Stimulated activated naive B cell treated with anti-CD40 and anti-IgM and Interleukin-4, amounts not matched to agents 10 μg/mL and 1 μg/mL and 100 μg/mL, for 72 hours (primary cell): ENCODE measurements around the gene ST7.

ENCODE experiments used
- ATAC-seq, 2 donors: fragments of 150-1000 bp; cut with Tn5 transposase; replicated peaks; 2 replicates each; pipeline ENCODE4 v1.10.0; 2021; ENCODE audit warnings: moderate library complexity in 1 of 2
- DNase-seq: peaks from one replicate; pipeline ENCODE4 v3.0.0; 2021
- H3K27ac Mint-ChIP-seq: one replicate; pipeline ENCODE4 v1.8.0; 2022; ENCODE audit warnings: mild to moderate bottlenecking, mixed read lengths
- H3K27me3 Mint-ChIP-seq, 2 donors: one replicate each; pipeline ENCODE4 v1.8.0; 2022; ENCODE audit warnings: mixed read lengths in 2 of 2
- H3K36me3 Mint-ChIP-seq, 2 donors: one replicate each; pipeline ENCODE4 v1.8.0; 2022; ENCODE audit warnings: mixed read lengths in 2 of 2, mild to moderate bottlenecking in 1 of 2
- H3K4me1 Mint-ChIP-seq, 2 donors: one replicate each; pipeline ENCODE4 v1.8.0; 2022; ENCODE audit warnings: mixed read lengths in 2 of 2, mild to moderate bottlenecking in 1 of 2
- H3K4me3 Mint-ChIP-seq, 2 donors: one replicate each; pipeline ENCODE4 v1.8.0; 2022; ENCODE audit warnings: mild to moderate bottlenecking in 2 of 2, mixed read lengths in 2 of 2, moderate library complexity in 1 of 2
- H3K9me3 Mint-ChIP-seq, 2 donors: one replicate each; pipeline ENCODE4 v1.8.0; 2022; ENCODE audit warnings: mixed read lengths in 2 of 2, mild to moderate bottlenecking in 1 of 2

ST7 gene

DNA sequence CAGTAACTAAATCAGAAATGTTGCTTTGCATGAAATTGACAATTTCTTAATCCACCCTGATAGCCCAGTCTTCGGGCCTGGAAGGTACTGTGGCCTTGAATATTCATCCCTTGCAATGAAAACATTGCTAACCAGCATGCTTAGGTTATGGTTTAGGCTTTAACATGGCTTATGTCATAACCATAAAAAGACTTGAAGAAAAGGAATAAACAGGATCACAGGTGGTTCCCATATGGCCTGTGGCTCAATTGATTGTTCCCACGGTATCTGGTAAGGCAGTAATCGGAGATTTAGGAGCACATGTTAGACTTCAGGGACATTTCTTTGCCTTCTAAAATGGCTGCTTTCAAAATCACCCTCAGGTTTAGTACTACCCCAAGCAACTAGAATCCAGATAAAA lies 139.5 kb downstream of the ST7 start:
- Mint-ChIP-seq H3K27me3 (peaks cover 0 to 5% of the 10 kb centered on the region in 2 donors), H3K36me3 (no peaks in the 10 kb centered on the region), H3K4me1 (peaks cover 2 to 3% of the 10 kb centered on the region in 2 donors), H3K9me3 (no peaks in the 10 kb centered on the region), H3K4me3 (no peak overlapping the region), H3K27ac (no peak overlapping the region)
- ATAC-seq, result no peak
- DNase-seq, result no peak

DNA sequence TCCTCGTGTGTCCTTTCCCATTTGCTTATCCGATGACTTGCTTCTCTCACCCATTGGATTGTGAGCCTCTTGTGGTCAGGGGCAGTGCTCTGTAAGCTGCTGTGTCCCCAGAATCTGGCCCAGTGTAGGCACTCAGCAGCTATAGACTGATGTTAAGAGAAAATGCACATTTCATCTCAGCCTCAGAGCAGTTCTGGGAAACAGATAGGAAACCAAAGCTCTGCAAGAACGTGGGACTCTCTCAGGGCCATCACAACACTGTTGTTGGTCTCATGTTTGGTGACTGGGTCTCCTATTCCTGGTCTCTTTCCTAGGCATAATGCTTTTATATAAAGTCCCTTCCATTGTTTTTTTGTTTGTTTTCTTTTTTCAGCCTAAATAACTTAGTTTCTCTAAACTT lies 141.2 kb downstream of the ST7 start:
- no peaks in the 10 kb centered on the region for H3K36me3 Mint-ChIP-seq
- no peaks in the 10 kb centered on the region for H3K9me3 Mint-ChIP-seq
- no peak overlapping the region for H3K4me3 Mint-ChIP-seq
- DNase-seq (no peak), ATAC-seq (no peak)
- H3K27me3 Mint-ChIP-seq, result peaks cover 0 to 10% of the 10 kb centered on the region in 2 donors
- no peak overlapping the region for H3K27ac Mint-ChIP-seq
- no peaks in the 10 kb centered on the region for H3K4me1 Mint-ChIP-seq

DNA sequence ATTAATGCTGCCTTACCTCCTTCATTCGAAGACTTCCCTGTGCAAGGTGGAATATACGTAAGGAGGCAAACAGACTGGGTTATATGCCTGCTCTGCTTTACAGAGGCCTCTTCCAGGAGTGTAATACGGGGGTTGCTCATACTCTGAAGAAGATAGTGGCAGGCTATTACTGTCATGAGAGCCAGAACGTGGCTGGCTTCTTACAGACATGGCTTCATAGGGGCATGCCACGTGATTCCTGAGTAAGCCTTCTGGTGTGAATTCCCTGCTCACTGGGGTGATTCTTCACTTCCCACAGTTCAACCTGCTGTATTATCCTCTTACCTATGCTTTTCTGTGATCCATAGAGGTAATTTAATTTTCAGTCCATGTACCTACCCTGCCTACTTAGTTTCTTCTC lies 141.8 kb downstream of the ST7 start:
- no peak for DNase-seq
- H3K4me1 Mint-ChIP-seq, result no peaks in the 10 kb centered on the region
- H3K27ac Mint-ChIP-seq, result no peak overlapping the region
- peaks cover 0 to 10% of the 10 kb centered on the region in 2 donors for H3K27me3 Mint-ChIP-seq
- no peak overlapping the region for H3K4me3 Mint-ChIP-seq
- H3K9me3 Mint-ChIP-seq, result no peaks in the 10 kb centered on the region
- H3K36me3 Mint-ChIP-seq, result no peaks in the 10 kb centered on the region
- no peak for ATAC-seq

DNA sequence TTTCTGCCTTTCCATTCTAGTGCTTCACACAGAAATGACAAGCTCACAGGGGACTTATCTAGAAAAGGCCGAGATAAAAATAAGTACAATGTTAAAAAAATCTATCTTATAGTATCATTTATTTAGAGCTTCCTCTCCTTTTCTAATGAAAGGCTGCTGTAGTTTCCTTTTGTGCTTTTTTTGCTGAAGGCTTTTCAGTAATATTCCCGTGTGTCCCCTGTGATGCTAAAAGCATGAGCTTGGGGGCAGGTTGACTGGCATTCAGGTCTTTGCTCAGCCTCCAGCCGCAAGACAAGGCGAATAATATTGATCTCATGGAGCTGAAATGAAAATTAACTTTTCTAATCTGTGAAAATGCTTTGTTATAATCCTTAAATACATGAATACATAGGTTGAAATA lies 143.0 kb downstream of the ST7 start:
- H3K9me3 Mint-ChIP-seq, result no peaks in the 10 kb centered on the region
- no peak overlapping the region for H3K27ac Mint-ChIP-seq
- no peaks in the 10 kb centered on the region for H3K36me3 Mint-ChIP-seq
- DNase-seq, result no peak
- peaks cover 0 to 4% of the 10 kb centered on the region in 2 donors for H3K27me3 Mint-ChIP-seq
- ATAC-seq, result no peak
- no peak overlapping the region for H3K4me3 Mint-ChIP-seq
- H3K4me1 Mint-ChIP-seq, result no peaks in the 10 kb centered on the region

DNA sequence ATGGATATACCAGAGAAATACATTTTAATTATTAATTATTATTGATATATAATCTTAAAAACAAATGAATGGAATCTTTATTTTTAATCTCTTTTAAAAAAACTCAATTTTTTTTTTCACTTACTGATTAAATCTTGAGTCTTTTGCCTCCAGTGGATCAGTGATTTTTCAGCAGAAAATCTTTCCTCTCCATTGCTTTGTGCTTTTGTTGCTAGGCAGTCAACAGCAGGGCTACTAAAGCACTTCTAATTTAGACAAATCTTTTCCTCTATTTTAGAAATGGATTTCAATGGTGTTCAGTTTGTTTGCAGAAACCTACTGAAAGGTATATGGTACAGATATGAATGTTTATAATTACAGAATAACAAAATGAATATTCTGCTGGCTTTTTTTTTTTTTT lies 143.6 kb downstream of the ST7 start:
- H3K27ac Mint-ChIP-seq, result no peak overlapping the region
- H3K4me1 Mint-ChIP-seq, result no peaks in the 10 kb centered on the region
- DNase-seq, result no peak
- H3K4me3 Mint-ChIP-seq, result no peak overlapping the region
- H3K9me3 Mint-ChIP-seq, result no peaks in the 10 kb centered on the region
- no peak for ATAC-seq
- H3K36me3 Mint-ChIP-seq, result no peaks in the 10 kb centered on the region
- peaks cover 0 to 4% of the 10 kb centered on the region in 2 donors for H3K27me3 Mint-ChIP-seq

DNA sequence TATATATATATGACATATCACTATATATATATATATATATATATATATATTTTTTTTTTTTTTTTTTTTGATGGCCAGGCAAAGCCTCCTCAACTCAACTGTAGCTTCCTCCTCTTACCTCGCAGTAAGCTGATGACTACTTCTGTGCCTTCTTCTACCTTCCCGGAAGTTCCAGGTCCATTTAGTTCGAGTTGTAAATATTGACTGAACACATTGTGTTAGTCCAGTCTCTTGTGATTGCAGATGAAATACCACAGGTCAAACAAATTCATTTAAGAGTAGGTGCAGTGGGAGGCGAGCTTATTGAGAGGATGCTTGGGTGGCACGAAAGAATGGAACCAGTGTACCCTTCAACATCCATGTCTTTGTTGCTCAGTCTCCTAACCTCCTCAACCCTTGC lies 144.6 kb downstream of the ST7 start:
- Mint-ChIP-seq H3K27ac (no peak overlapping the region), H3K9me3 (no peaks in the 10 kb centered on the region), H3K4me1 (no peaks in the 10 kb centered on the region), H3K36me3 (no peaks in the 10 kb centered on the region), H3K27me3 (peaks cover 0 to 4% of the 10 kb centered on the region in 2 donors), H3K4me3 (no peak overlapping the region)
- no peak for ATAC-seq
- no peak for DNase-seq

DNA sequence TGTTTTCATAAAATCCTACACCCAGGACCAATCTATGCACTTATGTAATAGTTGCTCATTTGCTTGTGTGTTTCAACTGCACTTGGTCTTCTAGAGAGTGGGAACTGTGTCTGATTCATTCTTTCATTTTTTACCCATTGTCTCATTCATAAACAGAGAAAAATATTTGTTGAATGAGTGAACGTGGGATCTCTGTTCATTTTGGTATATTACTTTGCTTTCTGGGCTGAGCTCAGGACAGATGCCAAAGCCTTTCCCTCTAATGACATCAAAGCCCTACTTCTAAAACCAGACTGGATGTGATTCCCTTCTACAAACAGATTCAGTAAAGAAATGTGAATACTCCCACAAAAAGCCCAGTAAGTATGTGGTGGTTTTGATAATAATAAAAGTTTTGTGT lies 145.2 kb downstream of the ST7 start:
- H3K36me3 Mint-ChIP-seq, result no peaks in the 10 kb centered on the region
- peaks cover 0 to 4% of the 10 kb centered on the region in 2 donors for H3K27me3 Mint-ChIP-seq
- no peak overlapping the region for H3K4me3 Mint-ChIP-seq
- no peaks in the 10 kb centered on the region for H3K4me1 Mint-ChIP-seq
- no peak for ATAC-seq
- H3K27ac Mint-ChIP-seq, result no peak overlapping the region
- H3K9me3 Mint-ChIP-seq, result no peaks in the 10 kb centered on the region
- DNase-seq, result no peak

DNA sequence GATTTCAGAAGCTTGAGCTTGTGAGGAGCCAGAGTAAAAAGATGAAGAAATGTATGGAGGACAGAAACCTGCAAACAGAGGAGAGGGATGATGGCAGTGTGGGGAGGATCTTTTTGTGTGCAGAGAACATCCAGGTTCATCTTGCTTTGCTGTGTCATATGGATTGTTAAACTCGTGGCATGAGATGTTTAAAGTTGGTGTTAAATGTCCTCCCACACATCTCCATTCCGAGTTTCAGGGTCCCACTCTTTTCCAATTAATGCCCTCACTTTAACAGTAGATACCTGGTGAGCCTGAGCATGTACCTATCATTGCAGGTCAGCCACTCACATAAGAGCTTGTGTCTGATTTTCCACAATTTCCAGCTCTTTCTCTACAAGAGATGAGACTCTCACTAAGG lies 147.7 kb downstream of the ST7 start:
- Mint-ChIP-seq H3K4me1 (no peaks in the 10 kb centered on the region), H3K9me3 (no peaks in the 10 kb centered on the region), H3K27me3 (peaks cover 0 to 4% of the 10 kb centered on the region in 2 donors), H3K27ac (no peak overlapping the region), H3K4me3 (no peak overlapping the region), H3K36me3 (no peaks in the 10 kb centered on the region)
- no peak for DNase-seq
- no peak for ATAC-seq

DNA sequence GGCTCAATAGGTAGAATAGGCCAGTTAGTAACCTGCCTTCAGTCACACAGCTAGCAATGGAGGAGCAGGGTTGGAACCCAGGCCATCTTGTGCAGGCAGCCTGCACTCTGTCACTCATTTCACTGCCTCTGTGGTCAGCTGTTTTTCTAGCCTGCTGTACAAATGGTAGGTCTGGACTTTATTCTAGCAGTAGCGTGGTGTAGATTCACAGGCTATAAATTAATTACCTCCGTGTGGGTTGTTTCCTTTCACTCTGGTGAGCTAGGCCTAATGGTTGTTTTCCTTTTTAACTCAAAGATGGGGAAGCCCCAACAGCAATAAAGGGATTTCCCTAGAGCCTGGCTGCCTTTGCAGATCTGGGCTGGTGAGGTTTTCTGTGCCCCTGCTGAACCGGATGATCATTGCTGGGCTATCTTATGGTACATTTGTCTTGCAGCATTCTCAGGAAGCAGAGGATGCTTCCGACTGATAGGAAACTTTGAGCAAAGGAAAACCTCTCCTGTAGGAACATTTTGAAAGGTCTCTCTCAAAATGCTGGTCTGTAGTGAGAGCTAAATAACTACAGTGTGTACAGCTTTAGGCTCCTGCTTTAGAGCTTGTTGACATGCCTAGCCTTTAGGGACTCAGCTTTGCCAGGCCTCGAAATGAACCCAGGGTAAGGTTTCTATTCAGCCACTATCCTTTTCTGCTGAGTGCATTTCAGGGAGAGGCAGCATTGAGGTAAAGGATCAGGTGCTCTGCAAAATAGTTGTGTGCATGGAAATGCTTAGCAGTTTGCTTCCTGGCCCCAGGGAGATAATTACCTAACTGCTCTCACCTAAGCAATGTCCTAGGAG lies 157.4 kb downstream of the ST7 start:
- peaks cover 7% of the 10 kb centered on the region in 2 donors for H3K36me3 Mint-ChIP-seq
- H3K4me3 Mint-ChIP-seq, result peak overlapping the region; percentile 25 to 39
- peaks cover 5 to 9% of the 10 kb centered on the region in 2 donors for H3K9me3 Mint-ChIP-seq
- DNase-seq, result peak; percentile 49
- peak; percentile 97 for ATAC-seq
- H3K27ac Mint-ChIP-seq, result peak overlapping the region; percentile 84
- peaks cover 0 to 7% of the 10 kb centered on the region in 2 donors for H3K27me3 Mint-ChIP-seq
- peaks cover 22 to 29% of the 10 kb centered on the region in 2 donors for H3K4me1 Mint-ChIP-seq

DNA sequence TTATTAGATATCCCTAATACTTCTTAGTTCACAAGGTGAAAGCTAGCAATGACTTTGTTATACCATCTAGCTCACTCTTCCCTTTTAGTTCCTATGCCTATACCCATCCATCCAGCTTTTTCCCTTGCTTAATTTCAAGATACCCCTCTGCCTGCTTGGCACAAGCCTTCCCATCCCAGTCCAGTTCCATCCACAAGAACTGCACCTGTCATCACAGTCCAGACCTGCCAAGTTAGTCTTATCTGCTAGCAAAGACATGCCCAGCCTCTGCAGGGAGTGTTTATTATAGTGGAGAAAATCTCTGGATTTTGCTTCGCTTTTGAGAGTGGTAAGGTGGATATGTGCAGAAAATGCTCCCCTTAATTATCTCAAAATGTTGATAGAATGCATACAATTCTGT lies 158.2 kb downstream of the ST7 start:
- no peak for DNase-seq
- H3K4me1 Mint-ChIP-seq, result peaks cover 22 to 29% of the 10 kb centered on the region in 2 donors
- H3K4me3 Mint-ChIP-seq, result no peak overlapping the region
- ATAC-seq, result no peak
- H3K9me3 Mint-ChIP-seq, result peaks cover 5 to 9% of the 10 kb centered on the region in 2 donors
- H3K27ac Mint-ChIP-seq, result no peak overlapping the region
- H3K27me3 Mint-ChIP-seq, result peaks cover 0 to 7% of the 10 kb centered on the region in 2 donors
- H3K36me3 Mint-ChIP-seq, result peaks cover 7 to 10% of the 10 kb centered on the region in 2 donors

DNA sequence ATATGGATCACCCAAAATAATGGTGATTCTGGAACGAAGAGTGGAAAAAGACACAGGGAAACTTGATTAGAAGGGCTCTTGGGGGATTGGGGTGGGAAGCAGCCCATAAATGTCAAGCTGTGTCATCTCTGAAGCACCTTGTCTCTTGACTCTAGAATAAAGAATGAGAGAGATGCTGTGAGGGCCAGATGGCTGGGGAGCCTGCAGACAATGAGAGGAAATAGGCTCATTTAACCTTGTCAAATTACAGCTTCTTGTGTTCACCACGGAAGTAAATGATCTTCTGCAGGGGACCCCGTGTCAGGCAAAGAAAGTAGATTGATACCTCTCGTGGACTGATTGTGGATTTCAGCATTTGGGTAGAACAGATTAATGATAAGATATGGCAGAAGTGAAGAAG lies 159.3 kb downstream of the ST7 start:
- H3K27ac Mint-ChIP-seq, result no peak overlapping the region
- peaks cover 0 to 7% of the 10 kb centered on the region in 2 donors for H3K27me3 Mint-ChIP-seq
- H3K4me1 Mint-ChIP-seq, result peaks cover 22 to 29% of the 10 kb centered on the region in 2 donors
- H3K9me3 Mint-ChIP-seq, result peaks cover 5 to 9% of the 10 kb centered on the region in 2 donors
- DNase-seq (no peak), ATAC-seq (no peak)
- peaks cover 7 to 10% of the 10 kb centered on the region in 2 donors for H3K36me3 Mint-ChIP-seq
- no peak overlapping the region for H3K4me3 Mint-ChIP-seq

DNA sequence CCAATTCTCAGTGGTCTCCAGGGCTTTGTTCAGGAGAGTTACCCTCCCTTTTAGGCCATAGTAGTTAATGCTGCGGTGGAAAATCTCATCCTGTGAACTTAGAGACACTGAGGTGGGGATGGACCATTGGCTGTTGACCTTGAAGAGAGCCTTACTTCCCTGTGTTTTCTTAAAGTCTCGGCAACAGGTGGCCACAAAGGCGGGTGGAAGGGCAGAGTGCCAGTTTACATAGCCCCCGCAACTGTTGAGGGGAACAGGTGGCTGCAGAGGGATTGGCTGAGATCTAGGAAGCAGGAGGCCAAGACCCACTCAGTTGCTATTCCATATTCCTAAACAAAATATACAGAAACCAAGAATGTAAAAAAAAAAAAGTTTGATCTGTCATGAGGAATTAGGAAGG lies 160.6 kb downstream of the ST7 start:
- peaks cover 19 to 23% of the 10 kb centered on the region in 2 donors for H3K4me1 Mint-ChIP-seq
- H3K27ac Mint-ChIP-seq, result no peak overlapping the region
- peaks cover 2 to 3% of the 10 kb centered on the region in 2 donors for H3K9me3 Mint-ChIP-seq
- DNase-seq (no peak), ATAC-seq (no peak)
- H3K27me3 Mint-ChIP-seq, result no peaks in the 10 kb centered on the region
- H3K36me3 Mint-ChIP-seq, result peaks cover 0 to 7% of the 10 kb centered on the region in 2 donors
- no peak overlapping the region for H3K4me3 Mint-ChIP-seq

DNA sequence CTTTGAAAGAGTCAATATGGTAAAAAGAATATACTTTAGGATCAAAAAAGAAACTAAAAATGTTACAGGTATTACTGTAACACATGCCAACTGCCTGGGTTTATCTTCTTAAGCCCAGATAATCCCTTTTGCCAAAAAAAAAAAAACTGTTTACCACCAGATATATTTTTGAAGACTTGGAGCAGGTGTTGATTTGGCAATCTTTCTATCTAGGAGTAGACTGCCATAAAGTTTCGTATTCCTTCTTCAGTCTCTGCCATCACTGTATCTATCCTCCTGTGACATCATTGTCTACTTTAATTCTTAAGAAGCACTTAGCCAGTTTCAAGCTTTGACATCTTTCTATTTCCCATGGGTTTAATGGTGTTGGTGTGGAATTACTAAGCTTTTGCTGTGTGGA lies 161.0 kb downstream of the ST7 start:
- no peaks in the 10 kb centered on the region for H3K27me3 Mint-ChIP-seq
- no peaks in the 10 kb centered on the region for H3K9me3 Mint-ChIP-seq
- H3K27ac Mint-ChIP-seq, result no peak overlapping the region
- H3K4me1 Mint-ChIP-seq, result peaks cover 19 to 23% of the 10 kb centered on the region in 2 donors
- DNase-seq (no peak), ATAC-seq (no peak)
- H3K4me3 Mint-ChIP-seq, result no peak overlapping the region
- peaks cover 0 to 4% of the 10 kb centered on the region in 2 donors for H3K36me3 Mint-ChIP-seq

DNA sequence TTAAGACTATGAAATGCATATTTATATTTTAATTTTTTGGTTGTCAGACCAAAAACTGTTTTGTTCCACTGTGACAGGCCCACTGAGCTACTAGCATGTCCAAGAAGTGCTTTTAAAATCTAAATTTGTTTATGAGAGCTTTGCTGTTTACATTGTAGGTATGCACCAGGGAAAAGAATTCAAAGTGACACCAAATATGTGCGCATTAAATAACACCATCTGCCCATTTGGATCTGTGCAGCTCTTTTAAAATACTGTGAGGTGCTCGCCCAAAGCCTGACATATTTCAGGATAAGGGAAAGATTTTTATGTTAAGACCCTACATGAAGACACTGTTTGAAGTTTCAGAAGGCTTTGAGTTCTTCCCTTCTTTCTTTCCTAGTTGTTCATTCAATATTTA lies 162.9 kb downstream of the ST7 start:
- no peak overlapping the region for H3K27ac Mint-ChIP-seq
- DNase-seq (no peak), ATAC-seq (no peak)
- no peaks in the 10 kb centered on the region for H3K9me3 Mint-ChIP-seq
- no peak overlapping the region for H3K4me3 Mint-ChIP-seq
- H3K4me1 Mint-ChIP-seq, result peaks cover 10 to 11% of the 10 kb centered on the region in 2 donors
- peaks cover 0 to 4% of the 10 kb centered on the region in 2 donors for H3K36me3 Mint-ChIP-seq
- H3K27me3 Mint-ChIP-seq, result no peaks in the 10 kb centered on the region

DNA sequence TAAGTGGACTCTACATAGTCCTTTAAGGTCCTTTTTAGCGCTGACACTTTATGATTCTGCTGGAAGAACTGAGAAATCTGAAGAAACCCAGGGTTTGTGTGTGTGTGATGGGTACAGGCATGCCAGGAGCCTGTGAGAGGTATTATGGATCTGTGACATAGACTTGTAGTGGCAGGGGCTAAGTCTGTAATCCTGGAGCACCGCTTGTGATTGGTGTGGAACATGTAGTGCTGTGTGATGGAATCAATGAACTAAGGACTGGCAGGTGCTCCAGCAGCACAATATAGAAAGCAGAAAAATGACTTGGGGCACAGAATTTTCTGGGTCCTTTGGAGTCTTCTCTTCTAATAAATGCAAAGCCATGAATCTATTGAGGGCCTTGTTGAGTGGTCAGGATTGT lies 163.9 kb downstream of the ST7 start:
- Mint-ChIP-seq H3K9me3 (no peaks in the 10 kb centered on the region), H3K4me3 (no peak overlapping the region), H3K27ac (peak overlapping the region; percentile 20), H3K4me1 (peaks cover 6 to 8% of the 10 kb centered on the region in 2 donors), H3K27me3 (no peaks in the 10 kb centered on the region), H3K36me3 (peaks cover 0 to 4% of the 10 kb centered on the region in 2 donors)
- no peak for DNase-seq
- no peak for ATAC-seq
